Ecto neural progenitor cell (in vitro differentiated cells): ENCODE data around the gene NAPSA.

Experiments
- DNase-seq: peaks from one replicate; pipeline ENCODE4 v3.0.0-alpha.2; 2018; ENCODE audit warnings: low spot score

Gene NAPSA

DNA sequence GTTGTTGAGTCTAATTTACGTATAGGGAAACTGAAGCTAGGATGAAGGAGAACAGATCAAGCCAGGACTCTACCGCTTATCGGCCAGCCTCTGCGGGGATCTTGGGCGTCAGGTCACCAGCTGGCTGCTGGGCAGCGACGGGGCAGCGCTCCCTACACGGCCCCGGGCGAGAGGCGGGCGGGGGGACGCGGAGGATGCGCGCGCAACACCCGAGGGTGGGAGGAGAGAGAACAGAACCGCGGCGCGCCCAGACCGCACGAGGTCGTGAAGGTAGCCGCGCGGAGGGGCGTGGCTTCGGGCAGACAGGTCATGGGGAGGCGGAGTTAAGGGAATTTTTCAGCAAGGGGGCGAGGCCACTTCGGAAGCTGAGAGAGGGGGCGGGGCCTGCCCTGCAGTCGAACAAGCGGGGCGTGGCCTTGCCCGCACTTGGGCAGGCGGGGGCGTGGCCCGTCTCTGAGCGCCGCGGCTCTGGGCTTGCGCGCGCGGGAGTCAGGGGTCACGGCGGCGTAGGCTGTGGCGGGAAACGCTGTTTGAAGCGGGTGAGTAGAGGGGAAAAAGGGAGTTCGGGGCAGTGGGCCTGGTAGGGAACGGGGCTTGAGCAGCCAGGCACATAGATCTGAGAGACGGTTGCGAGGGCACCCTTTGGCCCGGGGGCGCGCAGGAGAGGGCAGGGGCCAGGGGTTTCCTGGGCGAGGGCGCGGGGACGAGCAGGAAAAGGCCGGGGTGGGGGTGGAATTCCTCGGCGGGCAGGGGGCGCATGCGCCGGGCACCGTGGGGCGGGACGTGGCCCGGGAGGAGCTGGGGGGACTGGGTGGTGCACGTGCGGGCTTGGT lies 18.6 kb upstream of the NAPSA start, which contains the start of gene POLD1:
POLD1 (plus strand) TSS at position 496 of the 833 bp plus-strand sequence. CDS start 14,505 bp downstream, outside the sequence.
- peak; percentile 98 for DNase-seq

DNA sequence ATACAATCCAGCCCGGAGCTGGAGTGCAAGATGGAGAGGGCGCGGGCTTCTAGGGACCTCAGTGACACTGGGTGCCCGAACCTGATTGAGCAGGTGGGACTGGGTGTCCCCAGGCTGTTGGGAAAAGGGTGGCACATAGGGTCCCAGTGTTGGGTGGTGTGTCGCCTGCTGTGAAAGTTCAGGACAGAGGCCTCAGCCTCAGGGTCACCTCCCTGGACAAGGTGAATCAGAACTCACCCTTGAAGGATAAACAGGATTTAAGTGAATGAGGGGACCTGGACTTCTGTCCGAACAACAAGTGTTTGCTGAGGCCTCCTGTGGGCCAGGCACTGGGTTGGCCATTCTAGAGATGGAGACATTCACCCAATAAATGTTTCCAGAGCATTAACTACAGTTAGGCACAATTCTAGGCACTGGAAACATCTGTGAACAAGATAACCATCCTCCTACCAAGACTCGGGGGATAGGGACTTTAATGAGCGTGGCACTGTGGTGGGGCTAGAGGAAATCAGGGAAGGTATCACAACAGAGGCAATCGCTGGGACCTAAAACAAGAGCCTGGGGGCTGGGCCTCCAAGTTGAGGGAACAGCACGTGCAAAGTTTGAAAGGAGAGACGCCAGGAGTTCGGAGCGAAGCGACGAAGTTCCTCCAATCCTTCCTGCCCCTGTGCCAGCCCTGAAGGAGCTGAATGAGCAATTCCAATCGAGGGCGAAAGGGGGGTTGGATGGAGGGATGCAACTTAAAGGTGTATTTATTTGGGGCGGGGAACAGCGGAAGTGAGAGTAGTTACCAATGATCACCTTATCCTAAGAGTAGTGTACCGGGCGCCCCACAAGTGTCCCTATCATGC lies 17.8 kb upstream of the NAPSA start:
- DNase-seq: no peak

DNA sequence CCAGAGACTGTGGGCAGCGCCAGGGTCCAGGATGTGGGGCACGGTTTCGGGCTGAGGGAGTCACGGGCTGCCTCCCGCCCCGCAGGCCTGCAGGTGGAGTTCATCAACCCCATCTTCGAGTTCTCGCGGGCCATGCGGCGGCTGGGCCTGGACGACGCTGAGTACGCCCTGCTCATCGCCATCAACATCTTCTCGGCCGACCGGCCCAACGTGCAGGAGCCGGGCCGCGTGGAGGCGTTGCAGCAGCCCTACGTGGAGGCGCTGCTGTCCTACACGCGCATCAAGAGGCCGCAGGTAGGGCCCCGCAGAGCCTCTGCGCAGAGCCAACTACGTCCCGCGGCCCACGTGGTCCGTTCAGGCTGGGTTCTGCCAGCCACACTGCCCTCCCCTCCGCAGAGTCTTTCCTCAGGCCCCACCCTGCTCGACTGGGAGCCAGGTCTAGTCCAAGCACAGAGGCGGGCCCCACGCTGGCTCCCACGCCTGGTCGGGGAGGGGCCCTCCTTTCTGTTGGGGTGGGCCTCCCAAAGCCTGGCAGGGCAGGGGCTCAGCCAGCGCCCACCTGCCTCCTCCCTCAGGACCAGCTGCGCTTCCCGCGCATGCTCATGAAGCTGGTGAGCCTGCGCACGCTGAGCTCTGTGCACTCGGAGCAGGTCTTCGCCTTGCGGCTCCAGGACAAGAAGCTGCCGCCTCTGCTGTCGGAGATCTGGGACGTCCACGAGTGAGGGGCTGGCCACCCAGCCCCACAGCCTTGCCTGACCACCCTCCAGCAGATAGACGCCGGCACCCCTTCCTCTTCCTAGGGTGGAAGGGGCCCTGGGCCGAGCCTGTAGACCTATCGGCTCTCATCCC lies 16.7 kb upstream of the NAPSA start:
- no peak for DNase-seq

DNA sequence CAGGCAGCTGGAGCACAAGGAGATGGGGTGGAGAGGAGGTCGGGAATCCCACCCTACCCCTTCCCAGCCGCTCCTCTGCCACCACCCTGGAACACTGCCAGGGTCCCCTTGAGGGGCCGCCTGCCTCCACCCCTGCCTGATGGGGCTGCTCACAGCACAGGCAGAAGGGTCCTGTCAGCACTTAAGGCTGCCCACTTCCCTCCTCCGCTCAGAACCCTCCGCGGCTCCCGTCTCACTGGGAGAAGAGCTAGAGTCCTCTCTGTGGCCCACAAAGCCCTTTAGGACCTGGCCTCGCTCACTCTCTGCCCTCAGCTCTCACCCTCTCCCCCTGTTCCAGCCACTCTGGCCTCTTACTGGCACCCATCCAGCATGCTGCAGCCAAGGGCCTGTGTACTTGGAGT lies 15.3 kb upstream of the NAPSA start:
- no peak for DNase-seq

DNA sequence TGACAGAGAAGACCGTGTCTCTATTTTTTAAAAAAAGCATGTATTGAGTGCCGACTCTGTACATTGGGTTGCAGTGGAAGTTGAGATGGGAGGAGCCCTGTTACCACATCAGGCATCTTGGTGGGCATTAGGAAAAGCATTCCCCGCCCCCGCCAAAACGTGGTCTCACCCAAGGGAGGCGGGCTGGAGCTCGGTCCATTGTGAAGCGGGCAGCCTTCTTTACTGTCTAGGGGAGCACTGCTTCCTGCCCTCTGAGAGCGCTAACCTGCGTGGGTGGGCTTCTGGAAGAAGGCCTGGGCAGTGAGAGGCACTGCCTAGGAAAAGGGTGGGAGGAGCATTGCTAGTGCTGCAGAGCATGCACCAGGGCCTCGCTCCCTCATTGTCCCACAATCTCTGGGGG lies 14.7 kb upstream of the NAPSA start:
- DNase-seq: no peak

DNA sequence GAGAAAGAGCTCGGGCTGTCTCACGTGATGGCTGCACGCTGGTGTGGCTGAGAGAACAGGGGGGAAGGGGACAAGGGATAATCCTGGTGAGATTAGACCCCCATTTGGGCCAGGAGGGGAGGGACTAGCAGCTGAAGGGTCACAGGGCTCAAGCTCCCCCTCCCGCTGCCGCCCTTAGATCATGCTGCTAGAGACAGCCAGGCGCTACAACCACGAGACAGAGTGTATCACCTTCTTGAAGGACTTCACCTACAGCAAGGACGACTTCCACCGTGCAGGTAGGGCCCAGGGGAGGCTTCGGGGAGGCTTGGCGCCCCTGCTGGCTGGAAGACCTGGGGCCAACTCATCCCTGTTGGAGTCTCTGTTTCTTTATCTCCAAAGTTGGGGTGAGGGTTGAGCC lies 14.2 kb upstream of the NAPSA start:
- DNase-seq: no peak

DNA sequence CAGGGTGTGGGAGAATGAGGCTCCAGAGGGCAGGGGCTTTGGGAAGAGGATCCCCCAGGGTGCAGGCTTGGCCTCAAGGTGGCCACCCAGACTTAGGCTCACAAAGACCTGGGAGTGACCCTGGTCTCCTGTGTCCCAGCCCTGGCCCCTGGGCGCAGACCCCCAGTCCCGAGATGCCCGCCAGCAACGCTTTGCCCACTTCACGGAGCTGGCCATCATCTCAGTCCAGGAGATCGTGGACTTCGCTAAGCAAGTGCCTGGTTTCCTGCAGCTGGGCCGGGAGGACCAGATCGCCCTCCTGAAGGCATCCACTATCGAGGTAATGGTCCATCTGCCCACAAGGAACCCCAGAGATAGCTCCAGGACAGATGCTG lies 13.4 kb upstream of the NAPSA start:
- DNase-seq: no peak

DNA sequence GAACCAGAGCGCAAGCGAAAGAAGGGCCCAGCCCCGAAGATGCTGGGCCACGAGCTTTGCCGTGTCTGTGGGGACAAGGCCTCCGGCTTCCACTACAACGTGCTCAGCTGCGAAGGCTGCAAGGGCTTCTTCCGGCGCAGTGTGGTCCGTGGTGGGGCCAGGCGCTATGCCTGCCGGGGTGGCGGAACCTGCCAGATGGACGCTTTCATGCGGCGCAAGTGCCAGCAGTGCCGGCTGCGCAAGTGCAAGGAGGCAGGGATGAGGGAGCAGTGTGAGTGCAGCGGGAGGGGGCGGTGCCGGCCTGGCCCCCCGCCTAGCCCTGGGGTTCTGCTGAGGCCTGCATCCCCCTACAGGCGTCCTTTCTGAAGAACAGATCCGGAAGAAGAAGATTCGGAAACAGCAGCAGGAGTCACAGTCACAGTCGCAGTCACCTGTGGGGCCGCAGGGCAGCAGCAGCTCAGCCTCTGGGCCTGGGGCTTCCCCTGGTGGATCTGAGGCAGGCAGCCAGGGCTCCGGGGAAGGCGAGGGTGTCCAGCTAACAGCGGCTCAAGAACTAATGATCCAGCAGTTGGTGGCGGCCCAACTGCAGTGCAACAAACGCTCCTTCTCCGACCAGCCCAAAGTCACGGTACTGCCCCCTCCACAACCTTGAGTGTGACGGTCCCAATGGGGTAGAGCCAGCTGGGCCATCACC lies 12.9 kb upstream of the NAPSA start:
- no peak for DNase-seq

DNA sequence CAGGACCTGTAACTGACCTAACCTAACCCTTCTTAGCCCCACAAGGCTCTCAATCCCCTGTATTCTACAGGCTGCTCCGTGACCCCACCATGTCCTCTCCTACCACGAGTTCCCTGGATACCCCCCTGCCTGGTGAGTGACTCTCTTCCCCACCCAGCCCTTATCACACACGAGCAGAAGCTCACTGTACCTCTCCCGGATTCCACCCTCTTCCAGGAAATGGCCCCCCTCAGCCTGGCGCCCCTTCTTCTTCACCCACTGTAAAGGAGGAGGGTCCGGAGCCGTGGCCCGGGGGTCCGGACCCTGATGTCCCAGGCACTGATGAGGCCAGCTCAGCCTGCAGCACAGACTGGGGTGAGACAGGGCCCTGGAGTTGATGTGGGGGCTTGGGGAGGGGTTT lies 12.1 kb upstream of the NAPSA start:
- DNase-seq: no peak

DNA sequence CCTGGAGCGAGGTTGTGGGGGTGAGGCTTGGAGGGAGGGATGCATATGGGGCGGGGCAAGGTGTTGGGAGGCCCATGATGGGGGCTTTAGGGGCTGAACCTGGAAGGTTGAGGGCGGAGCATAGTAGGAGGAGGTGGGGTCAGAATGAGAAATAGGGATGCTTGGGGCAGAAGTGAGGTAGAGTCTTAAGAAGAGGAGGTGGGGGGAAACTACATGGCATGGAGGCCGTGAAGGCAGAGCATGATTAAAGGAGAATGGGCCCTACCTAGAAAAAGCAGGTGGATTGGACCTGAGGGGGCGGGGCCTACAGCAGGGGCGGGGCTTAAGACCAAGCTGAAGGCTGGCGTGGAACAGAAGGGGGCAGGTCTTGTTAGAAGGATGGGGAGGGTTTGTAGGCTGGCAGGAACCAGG lies 11.6 kb upstream of the NAPSA start:
- no peak for DNase-seq

DNA sequence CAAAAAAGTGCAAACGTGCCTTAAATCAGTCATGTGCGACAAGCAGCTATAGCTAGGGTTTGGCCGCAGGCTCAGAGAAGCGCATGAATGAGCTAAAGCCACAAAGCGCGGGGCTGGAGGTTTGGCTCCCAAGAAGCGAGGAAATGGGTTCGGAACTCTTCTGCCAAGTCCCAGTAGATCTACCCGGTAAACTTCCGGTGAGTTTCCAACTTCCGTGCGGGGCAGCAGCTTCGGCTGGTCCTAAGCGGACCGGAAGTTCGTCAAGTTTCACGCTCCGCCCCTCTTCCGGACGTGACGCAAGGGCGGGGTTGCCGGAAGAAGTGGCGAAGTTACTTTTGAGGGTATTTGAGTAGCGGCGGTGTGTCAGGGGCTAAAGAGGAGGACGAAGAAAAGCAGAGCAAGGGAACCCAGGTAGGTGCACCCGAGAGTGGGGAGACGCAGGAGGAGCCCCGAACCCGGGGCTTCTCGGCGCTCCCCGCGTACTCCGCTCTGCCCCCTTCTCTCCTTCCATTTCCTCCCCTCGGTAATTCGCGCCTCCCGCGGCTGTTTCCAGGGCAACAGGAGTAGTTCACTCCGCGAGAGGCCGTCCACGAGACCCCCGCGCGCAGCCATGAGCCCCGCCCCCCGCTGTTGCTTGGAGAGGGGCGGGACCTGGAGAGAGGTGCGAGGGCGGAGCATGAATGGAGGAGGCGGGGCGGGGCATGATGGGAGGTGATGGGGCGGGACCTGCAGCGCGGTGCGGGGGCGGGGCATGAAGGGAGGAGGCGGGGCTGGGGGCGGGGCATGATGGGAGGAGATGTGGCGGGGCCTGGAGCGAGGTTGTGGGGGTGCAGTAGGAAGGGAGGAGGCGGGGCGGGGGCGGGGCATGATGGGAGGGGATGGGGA lies 11.0 kb upstream of the NAPSA start, which contains the start of gene NR1H2:
NR1H2 (plus strand) TSS at position 292 of the 885 bp plus-strand sequence. CDS start 1,149 bp downstream, outside the sequence.
- DNase-seq: peak; percentile 94

DNA sequence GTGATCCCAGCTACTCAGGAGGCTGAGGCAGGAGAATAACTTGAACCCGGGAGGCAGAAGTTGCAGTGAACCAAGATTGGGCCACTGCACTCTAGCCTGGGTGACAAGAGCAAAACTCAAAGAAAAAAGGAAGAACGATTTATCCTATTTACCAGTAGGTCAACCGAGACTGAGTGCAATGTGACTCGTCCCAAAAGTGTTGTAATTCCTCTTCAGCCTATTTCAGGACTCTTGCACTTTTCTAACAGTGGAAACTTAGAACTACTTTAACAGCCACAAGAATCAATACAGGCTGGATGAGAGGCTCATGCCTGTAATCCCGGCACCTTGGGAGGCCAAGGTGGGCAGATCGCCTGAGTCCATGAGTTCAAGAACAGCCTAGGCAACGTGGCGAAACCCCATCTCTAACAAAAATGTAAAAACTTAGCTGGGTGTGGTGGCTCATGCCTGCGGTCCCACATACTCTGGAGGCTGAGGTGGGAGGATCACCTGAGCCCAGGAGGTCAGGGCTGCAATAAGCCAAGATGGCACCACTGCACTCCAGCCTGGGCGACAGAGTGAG lies 6.6 kb upstream of the NAPSA start:
- no peak for DNase-seq

DNA sequence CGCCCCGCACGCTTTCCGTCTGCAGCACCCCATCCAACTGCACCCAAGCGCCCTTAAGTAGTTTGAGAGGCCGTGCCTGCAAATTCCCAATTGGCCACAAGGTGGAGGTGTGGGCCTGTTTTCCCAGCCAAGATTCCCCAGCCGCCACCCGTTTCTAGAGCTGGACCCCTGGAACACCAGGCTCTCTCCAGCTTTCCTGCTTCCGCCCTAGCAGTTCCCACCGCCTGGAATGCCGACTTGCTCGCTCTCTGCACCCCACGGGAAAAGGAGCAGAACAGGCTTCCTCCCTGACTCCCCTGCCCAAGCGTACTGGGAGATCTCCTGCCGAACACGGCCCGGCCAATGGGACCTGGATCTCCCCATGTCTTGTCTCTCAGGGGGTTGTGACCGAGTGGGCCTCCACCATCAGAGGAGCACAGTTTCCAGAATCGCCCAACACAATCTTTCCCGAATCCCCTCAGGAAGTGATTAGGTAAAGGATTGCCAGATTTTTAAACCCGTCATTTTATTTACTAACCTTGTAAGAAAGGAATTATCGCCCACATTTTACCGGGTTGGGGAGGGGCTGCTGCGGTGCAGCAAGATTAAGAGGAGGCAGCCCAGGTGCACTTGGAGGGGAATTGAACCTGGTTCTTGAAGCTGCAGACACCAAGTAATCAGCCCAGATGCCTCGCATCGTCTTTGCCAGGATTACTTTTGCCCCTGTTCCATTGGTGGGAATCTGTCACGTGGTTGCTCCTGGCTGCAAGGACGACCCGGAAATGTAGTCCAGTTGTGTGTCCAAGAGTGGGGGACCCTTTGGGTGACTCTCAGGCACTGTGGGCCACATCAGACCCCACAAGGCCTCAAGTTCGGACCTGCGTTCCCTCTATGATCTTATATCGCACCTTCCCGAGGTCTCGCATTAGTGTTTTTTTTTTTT lies 3.5 kb upstream of the NAPSA start:
- peak; percentile 90 for DNase-seq

DNA sequence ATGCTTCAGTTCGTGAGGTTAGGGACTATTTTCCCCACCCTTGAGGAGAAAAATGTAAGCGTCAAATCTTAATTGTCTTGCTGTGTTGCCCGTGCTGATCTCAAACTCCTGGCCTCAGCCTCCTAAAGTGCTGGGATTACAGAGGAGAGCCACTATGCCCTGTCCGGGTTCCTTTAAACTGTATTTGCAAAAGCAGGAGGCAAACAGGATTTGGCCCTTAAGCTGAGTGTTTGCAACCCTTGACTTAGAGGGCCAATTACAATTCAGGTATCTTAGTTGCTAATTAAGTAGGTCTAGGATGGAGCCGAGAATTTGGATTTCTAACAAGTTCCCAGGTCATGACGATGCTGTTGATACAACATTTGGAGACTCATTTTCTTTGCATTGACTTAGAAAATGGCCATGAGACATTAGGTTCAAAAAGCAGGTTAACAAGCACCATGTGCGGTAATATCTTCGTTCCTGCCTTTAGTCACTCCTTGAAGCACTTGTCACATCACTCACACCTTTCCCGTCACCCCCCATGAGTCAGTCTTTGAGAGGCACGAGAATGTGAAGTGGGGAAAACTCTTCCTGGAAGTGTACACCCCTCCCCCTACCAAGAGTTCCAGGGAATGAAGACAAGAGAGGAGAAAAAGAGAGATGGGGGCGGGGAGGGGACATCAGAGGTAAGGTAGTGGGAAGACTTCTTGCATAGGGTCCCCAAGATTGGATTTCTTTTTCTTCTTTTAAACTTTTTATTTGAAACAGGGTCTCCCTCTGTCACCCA lies 2.6 kb downstream of the NAPSA start:
- no peak for DNase-seq

DNA sequence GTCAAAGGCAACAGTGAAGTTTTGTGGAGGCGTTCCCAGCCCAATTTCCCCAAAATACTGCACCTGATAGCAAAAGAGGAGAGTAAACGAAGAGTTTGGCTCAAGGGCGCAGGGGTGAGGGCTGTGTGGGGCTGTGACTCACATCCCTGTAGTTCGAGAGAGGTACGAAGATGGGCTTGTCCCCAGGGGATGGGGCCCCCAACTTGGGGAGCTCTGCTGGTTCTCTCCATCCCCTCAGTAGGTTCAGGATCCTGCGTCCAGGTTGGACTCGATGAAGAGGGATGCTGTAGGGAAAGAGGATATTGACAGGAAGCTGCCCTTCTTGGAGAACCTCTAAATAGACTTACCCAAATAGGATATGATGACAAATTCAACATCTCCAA lies 3.4 kb downstream of the NAPSA start:
- no peak for DNase-seq

DNA sequence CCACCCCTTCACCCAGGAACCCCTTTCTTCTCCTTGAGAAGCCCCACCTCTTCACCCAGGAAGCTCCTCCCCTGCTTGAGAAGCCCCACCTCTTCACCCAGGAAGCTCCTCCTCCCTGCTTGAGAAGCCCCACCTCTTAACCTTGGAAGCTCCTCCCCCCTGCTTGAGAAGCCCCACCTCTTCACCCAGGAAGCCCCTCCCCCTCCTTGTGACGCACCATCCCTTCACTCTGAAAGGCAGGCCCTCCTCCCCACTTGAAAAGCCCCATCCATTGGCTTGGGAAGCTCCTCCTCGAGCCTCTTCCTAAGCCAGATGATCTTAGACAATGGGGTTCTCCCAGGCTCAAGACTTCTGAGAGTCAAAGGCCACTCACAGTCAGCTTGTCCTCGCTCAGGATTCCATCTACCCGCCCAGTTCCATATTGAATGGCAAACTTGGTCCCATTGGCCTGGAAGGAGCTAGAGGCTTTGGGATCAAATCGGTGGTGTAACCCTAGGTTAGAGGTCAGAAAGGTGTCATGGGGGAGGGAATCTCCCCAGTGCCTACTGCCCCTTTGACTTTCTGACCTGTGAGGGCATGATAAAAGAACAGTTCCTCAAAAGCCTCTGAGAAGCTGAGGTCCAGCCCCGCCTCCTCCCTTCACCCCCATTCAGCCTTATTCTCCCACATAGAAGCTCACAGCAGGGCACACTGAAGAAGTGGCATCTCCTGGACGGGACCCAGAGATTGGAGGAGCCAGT lies 4.0 kb downstream of the NAPSA start:
- DNase-seq: no peak

DNA sequence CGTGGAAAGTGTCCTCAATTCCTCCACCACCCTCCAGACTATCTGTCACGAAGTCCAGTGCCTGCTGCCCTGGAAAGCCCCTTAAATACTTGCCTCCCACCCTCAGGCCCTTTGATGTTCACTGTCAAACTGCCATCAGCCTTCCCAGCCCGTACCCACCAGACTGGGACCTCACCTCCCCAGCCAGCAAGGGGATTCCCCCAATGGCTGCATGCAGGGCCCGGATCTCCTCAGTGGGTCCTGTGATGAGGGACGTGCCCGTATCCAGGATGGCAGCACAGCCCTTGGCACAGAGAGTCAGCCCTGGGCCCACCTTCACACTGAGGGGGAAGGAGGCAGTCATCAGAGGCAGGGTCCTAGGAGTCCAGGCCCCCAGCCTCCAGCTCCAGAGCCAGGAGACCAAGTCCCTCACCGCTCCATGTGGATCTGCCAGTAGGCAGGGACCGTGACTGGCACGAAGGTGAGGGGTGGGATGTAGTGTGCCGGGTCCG lies 6.1 kb downstream of the NAPSA start:
- no peak for DNase-seq
